CMK (cell line): ENCODE data around the gene CLEC11A.
"Not testable (repeated sequence)": the region's sequence is repeated elsewhere in the genome, so short reads cannot be mapped to it uniquely, and the experiment has no call there.

Source experiments
- DNase-seq: peaks from one replicate; pipeline ENCODE4 v3.0.0-alpha.2; 2010; ENCODE audit warnings: low read depth

Gene CLEC11A

GRCh38 chr19:50761501-50761900 lies 38.3 kb downstream of the CLEC11A start:
- not testable (repeated sequence) for DNase-seq

GRCh38 chr19:50763521-50763920 lies 40.4 kb downstream of the CLEC11A start:
- DNase-seq, result not testable (repeated sequence)

- no peak for DNase-seq
Observed at GRCh38 chr19:50764409-50764808, 41.2 kb downstream of the CLEC11A start.

- not testable (repeated sequence) for DNase-seq
Observed at GRCh38 chr19:50766746-50767145, 43.6 kb downstream of the CLEC11A start.

GRCh38 chr19:50767263-50767662 lies 44.1 kb downstream of the CLEC11A start:
- DNase-seq, result not testable (repeated sequence)

- DNase-seq, result no peak
Observed at GRCh38 chr19:50768277-50768676, 45.1 kb downstream of the CLEC11A start.

GRCh38 chr19:50770164-50770563 lies 47.0 kb downstream of the CLEC11A start, which contains the start of gene GPR32:
GPR32 (plus strand) TSS chr19:50770464; CDS start chr19:50770601, 137 bp downstream.
- DNase-seq, result not testable (repeated sequence)

GRCh38 chr19:50770888-50771287 lies 47.7 kb downstream of the CLEC11A start:
- DNase-seq, result no peak

- no peak for DNase-seq
Observed at GRCh38 chr19:50772476-50772875, 49.3 kb downstream of the CLEC11A start.

- DNase-seq, result not testable (repeated sequence)
Observed at GRCh38 chr19:50772912-50773311, 49.7 kb downstream of the CLEC11A start.

- not testable (repeated sequence) for DNase-seq
Observed at GRCh38 chr19:50773454-50773853, 50.3 kb downstream of the CLEC11A start.
